GM12878 (cell line): ENCODE measurements around the gene HNRNPF. TPM values are rescaled to one million over a fixed set of nuclear protein-coding genes. Genes with fewer than 3 reads are reported as not detected.

Experiments used
- BMI1 ChIP-seq: fragments of 450-650 bp; IDR thresholded peaks from 2 replicates; pipeline ENCODE4 v1.6.1; 2016; ENCODE audit warnings: mild to moderate bottlenecking, moderate library complexity, borderline replicate concordance
- BRCA1 ChIP-seq: IDR thresholded peaks from 2 replicates; pipeline ENCODE4 v1.6.1; 2011; ENCODE audit warnings: low read depth, low read length, improper control_type of control experiment
- E4F1 ChIP-seq: fragments of 450-650 bp; IDR thresholded peaks from 2 replicates; pipeline ENCODE4 v1.6.1; 2018; ENCODE audit warnings: borderline replicate concordance, mild to moderate bottlenecking; ENCODE audit not compliant: partially characterized antibody
- EED ChIP-seq: sonication (generic); IDR thresholded peaks from 2 replicates; pipeline ENCODE4 v1.6.1; 2016; ENCODE audit warnings: antibody characterized with exemption, low read depth
- HCFC1 ChIP-seq: fragments of 150-350 bp; IDR thresholded peaks from 2 replicates; pipeline ENCODE4 v1.6.1; 2014; ENCODE audit warnings: low read length
- IRF4 ChIP-seq: IDR thresholded peaks from 2 replicates; pipeline ENCODE4 v1.6.1; 2011; ENCODE audit warnings: low read depth, low read length
- IRF5 ChIP-seq: fragments of 450-650 bp; IDR thresholded peaks from 2 replicates; pipeline ENCODE4 v1.6.1; 2017; ENCODE audit warnings: borderline replicate concordance
- KDM1A ChIP-seq: fragments of 200-600 bp; sonication (generic); IDR thresholded peaks from 2 replicates; pipeline ENCODE4 v1.6.1; 2016; ENCODE audit warnings: borderline replicate concordance
- LARP7 ChIP-seq: fragments of 450-650 bp; IDR thresholded peaks from 2 replicates; pipeline ENCODE4 v1.6.1; 2017; ENCODE audit warnings: mild to moderate bottlenecking
- MEF2A ChIP-seq: IDR thresholded peaks from 2 replicates; pipeline ENCODE4 v1.6.1; 2011; ENCODE audit warnings: low read depth, mild to moderate bottlenecking, low read length, moderate library complexity; ENCODE audit not compliant: insufficient read depth
- MYB ChIP-seq: fragments of 150-350 bp; IDR thresholded peaks from 2 replicates; pipeline ENCODE4 v1.6.1; 2014; ENCODE audit warnings: mild to moderate bottlenecking, low read depth, low read length, borderline replicate concordance
- NFXL1 ChIP-seq: fragments of 450-650 bp; IDR thresholded peaks from 2 replicates; pipeline ENCODE4 v1.6.1; 2017; ENCODE audit warnings: antibody characterized with exemption, mild to moderate bottlenecking, borderline replicate concordance
- PAX5 ChIP-seq: IDR thresholded peaks from 2 replicates; pipeline ENCODE4 v1.6.1; 2011; ENCODE audit warnings: low read depth, low read length, borderline replicate concordance
- RB1 ChIP-seq: fragments of 450-650 bp; formaldehyde crosslinking; IDR thresholded peaks from 2 replicates; pipeline ENCODE4 v1.6.1; 2017; ENCODE audit warnings: mild to moderate bottlenecking, borderline replicate concordance
- RELA ChIP-seq: fragments of 450-650 bp; IDR thresholded peaks from 2 replicates; pipeline ENCODE4 v1.8.0; 2014; ENCODE audit warnings: borderline replicate concordance; ENCODE audit not compliant: partially characterized antibody
- SMC3 ChIP-seq: IDR thresholded peaks from 2 replicates; pipeline ENCODE4 v1.6.1; 2011; ENCODE audit warnings: low read length, improper control_type of control experiment, borderline replicate concordance
- SP1 ChIP-seq: IDR thresholded peaks from one replicate; pipeline ENCODE4 v1.6.1; 2011; ENCODE audit warnings: low read depth, low read length
- SPI1 ChIP-seq: IDR thresholded peaks from 2 replicates; pipeline ENCODE4 v1.6.1; 2011; ENCODE audit warnings: low read depth, mild to moderate bottlenecking, low read length, moderate library complexity, borderline replicate concordance; ENCODE audit not compliant: insufficient read depth
- SREBF1 ChIP-seq: IDR thresholded peaks from 2 replicates; pipeline ENCODE4 v1.6.1; 2012; ENCODE audit warnings: mild to moderate bottlenecking, low read length
- TBL1XR1 ChIP-seq: IDR thresholded peaks from 2 replicates; pipeline ENCODE4 v1.6.1; 2012; ENCODE audit warnings: low read depth, low read length, improper control_type of control experiment
- TCF3 ChIP-seq: IDR thresholded peaks from 2 replicates; pipeline ENCODE4 v1.6.1; 2012; ENCODE audit warnings: low read depth, mild to moderate bottlenecking, low read length, borderline replicate concordance; ENCODE audit not compliant: insufficient read depth
- TCF7 ChIP-seq: IDR thresholded peaks from 2 replicates; pipeline ENCODE4 v1.6.1; 2014; ENCODE audit warnings: antibody characterized with exemption, borderline replicate concordance
- YY1 ChIP-seq: IDR thresholded peaks from 2 replicates; pipeline ENCODE4 v1.6.1; 2011; ENCODE audit warnings: low read depth, mild to moderate bottlenecking, low read length
- ZNF384 ChIP-seq: IDR thresholded peaks from 2 replicates; pipeline ENCODE4 v1.6.1; 2012; ENCODE audit warnings: low read depth, mild to moderate bottlenecking, low read length, improper control_type of control experiment, borderline replicate concordance
- ZNF687 ChIP-seq: fragments of 450-650 bp; IDR thresholded peaks from 2 replicates; pipeline ENCODE4 v1.6.1; 2017; ENCODE audit warnings: mild to moderate bottlenecking, moderate library complexity
- ZZZ3 ChIP-seq: IDR thresholded peaks from 2 replicates; pipeline ENCODE4 v1.6.1; 2011; ENCODE audit warnings: low read depth; ENCODE audit not compliant: control insufficient read depth, insufficient read length
- polyA plus RNA-seq, 11 experiments: library from polyadenylated mRNA; depleted of rRNA in 4 of 11; unstranded in 6 of 11; stranded (reverse) in 5 of 11; fragments of >200 nt; fragmentation: Nextera tagmentation in 4 of 11; fragmentation: Illumina TruSeq in 1 of 11; extraction: Ambion mirVana in 4 of 11; extraction: Trizol in 1 of 11; gene quantifications; 1 replicate in 1 of 11; 2 replicates in 10 of 11; pipeline versions ENCODE4 v1.2.1 to v1.2.3, GENCODE V29; 2011 to 2016; ENCODE audit warnings: inconsistent platforms in 2 of 11, missing spikeins in 2 of 11, low read depth in 1 of 11
- total RNA-seq, 4 experiments: library from RNA; depleted of rRNA in 3 of 4; stranded (reverse); fragments of >200 nt in 3 of 4; fragmentation: Illumina TruSeq in 1 of 4; extraction: Trizol in 1 of 4; gene quantifications; 2 replicates each; pipeline versions ENCODE4 v1.2.1 to v1.2.3, GENCODE V29; 2013 to 2021

HNRNPF gene
- total and polyA plus RNA-seq, 10 of the 15 experiments (the other 5 are each of a cell fraction or from before 2014, with no cell fraction given) = 156 to 373 (median 293) TPM

- TF ChIP-seq RB1 (no peak), YY1 (no peak), NFXL1 (no peak), SPI1 (no peak), PAX5 (no peak), BRCA1 (no peak), KDM1A (no peak), IRF4 (no peak), E4F1 (no peak), ZNF687 (no peak), SREBF1 (no peak), LARP7 (no peak), IRF5 (no peak), TBL1XR1 (no peak), ZZZ3 (no peak), BMI1 (no peak), TCF3 (no peak), SP1 (peak; percentile 67), RELA (no peak), MEF2A (no peak), HCFC1 (no peak), SMC3 (no peak), MYB (no peak), TCF7 (no peak), EED (no peak; the same call in 1 of the 2 replicates), ZNF384 (no peak)
These were observed 46.7 kb downstream of the HNRNPF start (continued) for GRCh38 chr10:43362191-43362839.
